OCI-LY7 (cell line): ENCODE measurements around the gene UFC1. TPM values are rescaled to one million over a fixed set of nuclear protein-coding genes. Genes with fewer than 3 reads are reported as not detected.
A peak's percentile ranks its signal among the peaks of the same experiment; 100 is the strongest.

ENCODE experiments used
- BruUV-seq: library from RNA; stranded (reverse); fragments of 400-500 nt; replicated peaks from 2 replicates; lab custom pipeline; 2021; lab: Mats Ljungman, UMichigan
- CTCF ChIA-PET: fragments of 300-600 bp; sonication (Branson Sonifier 250); formaldehyde crosslinking; loops from one replicate; lab custom pipeline; 2022; ENCODE audit warnings: antibody characterized with exemption; ENCODE audit not compliant: unreplicated experiment; lab: Charles Lee
- POLR2A ChIA-PET: fragments of 300-600 bp; sonication (Branson Sonifier 250); formaldehyde crosslinking; loops from one replicate; lab custom pipeline; 2022; ENCODE audit warnings: antibody characterized with exemption; lab: Charles Lee
- DNase-seq: peaks from one replicate; pipeline ENCODE4 v3.0.0-alpha.2; 2015; ENCODE audit warnings: low spot score
- H2AFZ ChIP-seq: fragments of 200-600 bp; sonication (generic), shearing (Covaris generic); 2 replicates; pipeline ENCODE4 v1.6.1; 2014; ENCODE audit warnings: mild to moderate bottlenecking, antibody characterized with exemption, low read length, moderate library complexity
- H3K27ac ChIP-seq: fragments of 200-600 bp; sonication (generic); 2 replicates; pipeline ENCODE4 v1.5.1; 2014; ENCODE audit warnings: mixed run types, low read depth, mild to moderate bottlenecking, moderate library complexity, low read length, inconsistent platforms; ENCODE audit not compliant: poor library complexity, severe bottlenecking
- H3K36me3 ChIP-seq: fragments of 200-600 bp; sonication (generic); 2 replicates; pipeline ENCODE4 v1.6.1; 2014; ENCODE audit warnings: mild to moderate bottlenecking, antibody characterized with exemption, low read length, moderate library complexity, mixed read lengths; ENCODE audit not compliant: insufficient read depth
- H3K4me1 ChIP-seq: fragments of 200-600 bp; sonication (generic); 2 replicates; pipeline ENCODE4 v1.5.1; 2014; ENCODE audit warnings: mild to moderate bottlenecking, low read length; ENCODE audit not compliant: insufficient read depth, poor library complexity, severe bottlenecking
- H3K4me2 ChIP-seq: fragments of 200-600 bp; sonication (generic); 2 replicates; pipeline ENCODE4 v1.6.1; 2014; ENCODE audit warnings: mild to moderate bottlenecking, low read length
- H3K4me3 ChIP-seq: fragments of 200-600 bp; sonication (generic); 2 replicates; pipeline ENCODE4 v1.5.1; 2014; ENCODE audit warnings: mild to moderate bottlenecking, low read depth, low read length; ENCODE audit not compliant: poor library complexity, severe bottlenecking
- H3K79me2 ChIP-seq: fragments of 200-600 bp; sonication (generic); 2 replicates; pipeline ENCODE4 v1.6.1; 2016; ENCODE audit warnings: low read depth, mild to moderate bottlenecking, low read length, moderate library complexity, mixed read lengths; ENCODE audit not compliant: insufficient read depth
- H3K9me2 ChIP-seq: fragments of 200-600 bp; sonication (generic); 2 replicates; pipeline ENCODE4 v1.6.1; 2016; ENCODE audit warnings: mild to moderate bottlenecking, low read length, mixed read lengths; ENCODE audit not compliant: insufficient read depth
- H3K9me3 ChIP-seq: fragments of 200-600 bp; sonication (generic); 2 replicates; pipeline ENCODE4 v1.6.1; 2014; ENCODE audit warnings: mild to moderate bottlenecking, mixed run types, low read length, mixed read lengths
- H4K20me1 ChIP-seq: fragments of 200-600 bp; sonication (generic); 2 replicates; pipeline ENCODE4 v1.6.1; 2014; ENCODE audit warnings: mild to moderate bottlenecking, antibody characterized with exemption, low read length, moderate library complexity, mixed read lengths; ENCODE audit not compliant: insufficient read depth
- EZH2phosphoT487 ChIP-seq: fragments of 200-600 bp; sonication (generic); IDR thresholded peaks from 2 replicates; pipeline ENCODE4 v1.6.1; 2018; ENCODE audit warnings: low read depth, borderline replicate concordance, mild to moderate bottlenecking, mixed run types, antibody characterized with exemption, low read length, moderate library complexity, mixed read lengths
- intact Hi-C: fragments of 100-400 bp; cut with micrococcal nuclease; formaldehyde crosslinking; loops from one replicate; pipeline ENCODE4 v1.10.0; 2022; ENCODE audit not compliant: unreplicated experiment
- total RNA-seq, 2 experiments: library from RNA; depleted of rRNA in 1 of 2; stranded (reverse); fragments of >200 nt in 1 of 2; shearing (Covaris generic) in 1 of 2; gene quantifications; 2 replicates each; pipeline ENCODE4 v1.2.3, GENCODE V29; 2014 to 2022
- TF ChIP-seq, protein P1 (sequence below): fragments of 200-600 bp; sonication (generic); conservative IDR thresholded peaks from 2 replicates; pipeline ENCODE4 v1.5.1; 2014; ENCODE audit warnings: mild to moderate bottlenecking, antibody characterized with exemption, low read length, moderate library complexity, mixed read lengths

Gene UFC1
- total RNA-seq, 2 experiments from 2014 or later: 61.2 to 80.9 TPM

DNA sequence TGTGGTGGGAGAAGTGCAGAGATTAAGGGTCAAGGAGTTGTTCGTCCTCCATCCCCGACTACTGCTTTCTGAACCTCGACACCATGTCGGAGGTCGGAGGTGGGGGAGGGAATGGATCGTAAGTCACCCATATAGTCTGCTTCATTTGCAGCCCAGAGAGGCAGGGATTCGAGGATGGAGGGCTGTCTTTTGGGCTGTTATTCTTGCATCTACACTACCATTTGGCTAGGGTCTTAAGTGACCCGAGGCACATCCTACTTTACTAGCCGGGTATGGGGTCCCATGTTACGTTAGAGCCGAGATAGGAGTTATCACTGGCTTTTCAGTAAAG, 6.1 kb downstream of the UFC1 start:
- peak overlapping the region; percentile 85 for H3K4me2 ChIP-seq
- no peak for TF ChIP-seq EZH2phosphoT487
- TF ChIP-seq, protein P1, sequence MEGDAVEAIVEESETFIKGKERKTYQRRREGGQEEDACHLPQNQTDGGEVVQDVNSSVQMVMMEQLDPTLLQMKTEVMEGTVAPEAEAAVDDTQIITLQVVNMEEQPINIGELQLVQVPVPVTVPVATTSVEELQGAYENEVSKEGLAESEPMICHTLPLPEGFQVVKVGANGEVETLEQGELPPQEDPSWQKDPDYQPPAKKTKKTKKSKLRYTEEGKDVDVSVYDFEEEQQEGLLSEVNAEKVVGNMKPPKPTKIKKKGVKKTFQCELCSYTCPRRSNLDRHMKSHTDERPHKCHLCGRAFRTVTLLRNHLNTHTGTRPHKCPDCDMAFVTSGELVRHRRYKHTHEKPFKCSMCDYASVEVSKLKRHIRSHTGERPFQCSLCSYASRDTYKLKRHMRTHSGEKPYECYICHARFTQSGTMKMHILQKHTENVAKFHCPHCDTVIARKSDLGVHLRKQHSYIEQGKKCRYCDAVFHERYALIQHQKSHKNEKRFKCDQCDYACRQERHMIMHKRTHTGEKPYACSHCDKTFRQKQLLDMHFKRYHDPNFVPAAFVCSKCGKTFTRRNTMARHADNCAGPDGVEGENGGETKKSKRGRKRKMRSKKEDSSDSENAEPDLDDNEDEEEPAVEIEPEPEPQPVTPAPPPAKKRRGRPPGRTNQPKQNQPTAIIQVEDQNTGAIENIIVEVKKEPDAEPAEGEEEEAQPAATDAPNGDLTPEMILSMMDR: no peak
- no TSS peak for BruUV-seq
- no peaks in the 10 kb centered on the region for H3K9me2 ChIP-seq
- H2AFZ ChIP-seq: peak overlapping the region; percentile 82
- intact Hi-C loops: loop anchor here (5.0 kb wide), 1 partner anchor 163 kb away; no protein-coding TSS in a partner anchor
- peaks cover 37% of the 10 kb centered on the region; the same call in 1 of the 2 replicates for H3K36me3 ChIP-seq
- CTCF ChIA-PET: no interaction called here
- peaks cover 22% of the 10 kb centered on the region for H3K4me1 ChIP-seq
- H3K79me2 ChIP-seq: peaks cover 10% of the 10 kb centered on the region; the same call in 1 of the 2 replicates
- H4K20me1 ChIP-seq: no peaks in the 10 kb centered on the region
- POLR2A ChIA-PET: no interaction called here
- peak overlapping the region; percentile 38 for H3K27ac ChIP-seq
- peak overlapping the region; percentile 82 for H3K4me3 ChIP-seq
- no peak for DNase-seq
- no peaks in the 10 kb centered on the region for H3K9me3 ChIP-seq

DNA sequence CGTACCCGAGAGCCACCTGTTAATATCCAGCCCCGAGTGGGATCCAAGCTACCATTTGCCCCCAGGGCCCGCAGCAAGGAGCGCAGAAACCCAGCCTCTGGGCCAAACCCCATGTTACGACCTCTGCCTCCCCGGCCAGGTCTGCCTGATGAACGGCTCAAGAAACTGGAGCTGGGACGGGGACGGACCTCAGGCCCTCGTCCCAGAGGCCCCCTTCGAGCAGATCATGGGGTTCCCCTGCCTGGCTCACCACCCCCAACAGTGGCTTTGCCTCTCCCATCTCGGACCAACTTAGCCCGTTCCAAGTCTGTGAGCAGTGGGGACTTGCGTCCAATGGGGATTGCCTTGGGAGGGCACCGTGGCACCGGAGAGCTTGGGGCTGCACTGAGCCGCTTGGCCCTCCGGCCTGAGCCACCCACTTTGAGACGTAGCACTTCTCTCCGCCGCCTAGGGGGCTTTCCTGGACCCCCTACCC, 6.9 kb downstream of the UFC1 start:
- POLR2A ChIA-PET: no interaction called here
- Histone ChIP-seq H3K9me3 (no peaks in the 10 kb centered on the region), H3K4me1 (peaks cover 25% of the 10 kb centered on the region), H3K27ac (no peak overlapping the region), H3K4me2 (peak overlapping the region; percentile 85; the same call in 1 of the 2 replicates), H4K20me1 (no peaks in the 10 kb centered on the region), H3K9me2 (no peaks in the 10 kb centered on the region), H3K4me3 (no peak overlapping the region), H3K79me2 (peaks cover 6% of the 10 kb centered on the region; the same call in 1 of the 2 replicates), H2AFZ (no peak overlapping the region), H3K36me3 (peaks cover 40% of the 10 kb centered on the region; the same call in 1 of the 2 replicates)
- CTCF ChIA-PET: no interaction called here
- DNase-seq: no peak
- no TSS peak for BruUV-seq
- no peak for TF ChIP-seq EZH2phosphoT487
- TF ChIP-seq, protein P1: no peak
- intact Hi-C loops: no loop called here

DNA sequence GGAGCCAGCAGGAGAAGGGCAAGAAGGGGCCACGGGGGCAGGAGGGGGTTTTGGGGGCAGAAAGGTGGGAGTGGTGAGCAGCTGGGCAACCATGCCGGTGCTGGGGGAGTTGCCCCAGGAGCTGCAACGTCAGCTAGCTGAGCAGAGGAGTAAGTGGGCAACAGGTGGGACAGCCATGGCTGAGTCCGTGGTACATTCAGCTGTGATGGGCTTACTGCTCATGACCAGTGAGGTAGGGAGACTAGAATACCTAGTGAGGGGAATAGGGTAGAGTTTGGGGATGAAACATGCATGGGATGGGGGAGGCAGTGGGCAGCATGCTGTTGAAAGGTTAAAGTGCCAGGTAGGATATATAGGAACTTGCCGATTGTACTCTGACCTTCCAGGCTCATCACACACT, 7.9 kb downstream of the UFC1 start:
- no peak overlapping the region for H3K4me3 ChIP-seq
- POLR2A ChIA-PET: interaction anchor here (0.6 kb wide), 1 partner anchor 32 kb away, joined by 3 read pairs; no protein-coding TSS in a partner anchor
- no peak overlapping the region for H3K27ac ChIP-seq
- H3K79me2 ChIP-seq: peaks cover 4% of the 10 kb centered on the region; the same call in 1 of the 2 replicates
- peaks cover 25% of the 10 kb centered on the region for H3K4me1 ChIP-seq
- CTCF ChIA-PET: no interaction called here
- no peaks in the 10 kb centered on the region for H4K20me1 ChIP-seq
- no peak overlapping the region for H2AFZ ChIP-seq
- no peaks in the 10 kb centered on the region for H3K9me3 ChIP-seq
- BruUV-seq: no TSS peak
- intact Hi-C loops: no loop called here
- no peak for TF ChIP-seq EZH2phosphoT487
- TF ChIP-seq, protein P1: no peak
- H3K4me2 ChIP-seq: no peak overlapping the region
- H3K9me2 ChIP-seq: no peaks in the 10 kb centered on the region
- peaks cover 40% of the 10 kb centered on the region; the same call in 1 of the 2 replicates for H3K36me3 ChIP-seq
- DNase-seq: no peak
